ENCODE data around the gene TMEM132C.

DNA sequence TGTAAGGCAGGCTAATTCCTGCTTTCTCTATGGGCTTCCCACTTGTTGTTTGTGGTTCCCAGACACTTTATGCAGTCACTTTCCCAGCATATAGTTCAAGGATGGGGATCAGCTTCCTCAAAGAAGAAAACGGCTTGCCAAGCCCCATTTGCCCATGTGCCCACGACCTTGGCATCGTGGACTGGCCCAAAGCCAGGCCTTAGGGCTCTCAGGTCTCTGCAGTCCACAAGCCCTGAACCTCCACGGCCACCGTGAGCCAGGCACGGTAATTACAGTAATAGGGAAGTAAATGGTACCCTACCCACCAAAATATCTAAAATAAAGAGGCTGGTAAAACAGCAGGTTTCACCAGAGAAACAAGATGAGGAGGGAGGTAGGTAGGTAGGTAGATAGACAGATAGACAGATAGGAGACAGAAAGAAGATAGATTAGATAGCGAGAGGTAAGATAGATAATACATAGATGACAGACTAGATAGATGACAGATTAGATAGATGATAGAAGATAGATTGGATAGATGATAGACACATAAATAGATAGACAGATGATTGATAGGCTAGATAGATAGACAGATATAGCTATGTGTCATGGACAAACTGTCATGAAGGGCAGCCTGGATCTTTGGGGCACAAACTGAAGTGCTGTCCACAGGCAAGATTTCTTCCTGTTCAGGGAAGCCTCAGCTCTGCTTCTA lies 393.7 kb downstream of the TMEM132C start:
- TF ChIP-seq, protein P1, sequence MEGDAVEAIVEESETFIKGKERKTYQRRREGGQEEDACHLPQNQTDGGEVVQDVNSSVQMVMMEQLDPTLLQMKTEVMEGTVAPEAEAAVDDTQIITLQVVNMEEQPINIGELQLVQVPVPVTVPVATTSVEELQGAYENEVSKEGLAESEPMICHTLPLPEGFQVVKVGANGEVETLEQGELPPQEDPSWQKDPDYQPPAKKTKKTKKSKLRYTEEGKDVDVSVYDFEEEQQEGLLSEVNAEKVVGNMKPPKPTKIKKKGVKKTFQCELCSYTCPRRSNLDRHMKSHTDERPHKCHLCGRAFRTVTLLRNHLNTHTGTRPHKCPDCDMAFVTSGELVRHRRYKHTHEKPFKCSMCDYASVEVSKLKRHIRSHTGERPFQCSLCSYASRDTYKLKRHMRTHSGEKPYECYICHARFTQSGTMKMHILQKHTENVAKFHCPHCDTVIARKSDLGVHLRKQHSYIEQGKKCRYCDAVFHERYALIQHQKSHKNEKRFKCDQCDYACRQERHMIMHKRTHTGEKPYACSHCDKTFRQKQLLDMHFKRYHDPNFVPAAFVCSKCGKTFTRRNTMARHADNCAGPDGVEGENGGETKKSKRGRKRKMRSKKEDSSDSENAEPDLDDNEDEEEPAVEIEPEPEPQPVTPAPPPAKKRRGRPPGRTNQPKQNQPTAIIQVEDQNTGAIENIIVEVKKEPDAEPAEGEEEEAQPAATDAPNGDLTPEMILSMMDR (IDR thresholded peaks at IDR 0.05), result no peak
- no peak for TF ChIP-seq EP300 (IDR thresholded peaks at IDR 0.05)
- no peak for TF ChIP-seq POLR2A (IDR thresholded peaks at IDR 0.05)
